ENCODE measurements around the gene IL1A. TPM values are rescaled to one million over a fixed set of nuclear protein-coding genes. Genes with fewer than 3 reads are reported as not detected.

IL1A gene
- total RNA-seq, 1 donor from 2014 or later, result 82.7 TPM

DNA sequence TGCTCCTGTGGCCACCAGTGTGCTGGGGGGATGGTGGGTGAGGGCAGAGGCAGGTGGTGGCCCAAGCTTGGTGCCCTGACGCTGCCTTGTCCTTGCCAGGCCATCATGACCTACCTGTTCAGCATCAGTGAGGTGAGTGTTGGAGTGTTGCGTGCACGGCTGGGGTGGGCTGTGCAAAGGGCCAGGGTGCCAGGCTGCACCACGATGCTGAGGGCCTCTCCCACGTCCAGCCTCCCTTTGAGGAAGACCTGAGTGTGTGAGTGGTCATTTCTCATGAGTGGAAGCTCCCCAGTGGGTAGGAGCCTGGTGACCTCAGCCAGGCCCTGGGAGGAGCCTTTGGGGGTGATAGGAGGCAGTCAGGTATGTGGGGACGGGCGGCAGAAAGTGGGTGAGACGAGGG, 60.3 kb downstream of the IL1A start:
- Histone ChIP-seq H3K4me3 (ENCODE audit: low read depth, low read length) (no peak overlapping the region), H3K36me3 (ENCODE audit: control insufficient read depth, insufficient read depth, low read length) (no peaks in the 10 kb centered on the region), H3K27me3 (ENCODE audit: control insufficient read depth, insufficient read depth, low read length) (no peaks in the 10 kb centered on the region)
- FAIRE-seq (no peak), DNase-seq (ENCODE audit: low read depth) (no peak)
- TF ChIP-seq, protein P1, sequence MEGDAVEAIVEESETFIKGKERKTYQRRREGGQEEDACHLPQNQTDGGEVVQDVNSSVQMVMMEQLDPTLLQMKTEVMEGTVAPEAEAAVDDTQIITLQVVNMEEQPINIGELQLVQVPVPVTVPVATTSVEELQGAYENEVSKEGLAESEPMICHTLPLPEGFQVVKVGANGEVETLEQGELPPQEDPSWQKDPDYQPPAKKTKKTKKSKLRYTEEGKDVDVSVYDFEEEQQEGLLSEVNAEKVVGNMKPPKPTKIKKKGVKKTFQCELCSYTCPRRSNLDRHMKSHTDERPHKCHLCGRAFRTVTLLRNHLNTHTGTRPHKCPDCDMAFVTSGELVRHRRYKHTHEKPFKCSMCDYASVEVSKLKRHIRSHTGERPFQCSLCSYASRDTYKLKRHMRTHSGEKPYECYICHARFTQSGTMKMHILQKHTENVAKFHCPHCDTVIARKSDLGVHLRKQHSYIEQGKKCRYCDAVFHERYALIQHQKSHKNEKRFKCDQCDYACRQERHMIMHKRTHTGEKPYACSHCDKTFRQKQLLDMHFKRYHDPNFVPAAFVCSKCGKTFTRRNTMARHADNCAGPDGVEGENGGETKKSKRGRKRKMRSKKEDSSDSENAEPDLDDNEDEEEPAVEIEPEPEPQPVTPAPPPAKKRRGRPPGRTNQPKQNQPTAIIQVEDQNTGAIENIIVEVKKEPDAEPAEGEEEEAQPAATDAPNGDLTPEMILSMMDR (IDR thresholded peaks at IDR 0.05; ENCODE audit: insufficient read depth, low read length, severe bottlenecking), result no peak

Other genes starting within 250 kb of the IL1A start
- 25.7 and 40.8 TPM in 2 replicates for gene POLR1B, start 242.0 kb downstream of the IL1A start, total RNA-seq
- gene CHCHD5, start 199.9 kb downstream of the IL1A start, total RNA-seq, result 10.3 and 20.2 TPM in 2 replicates
- gene SLC20A1, start 138.6 kb downstream of the IL1A start, total RNA-seq, result 47.7 and 63.4 TPM in 2 replicates
- gene NT5DC4, start 63.5 kb downstream of the IL1A start, total RNA-seq, result not detected in 2 replicates
- gene CKAP2L, start 19.9 kb downstream of the IL1A start, total RNA-seq, result 0.13 and 0.26 TPM in 2 replicates
- 22.6 and 41.0 TPM in 2 replicates for gene IL1B, start 52.3 kb upstream of the IL1A start, total RNA-seq
- not detected in 2 replicates for gene IL37, start 126.7 kb upstream of the IL1A start, total RNA-seq
- gene IL36G, start 193.5 kb upstream of the IL1A start, total RNA-seq, result 0.51 TPM in 1 of 2 replicates, not detected in the other
- gene IL36A, start 221.0 kb upstream of the IL1A start, total RNA-seq, result 6.3 and 11.5 TPM in 2 replicates

Data from bronchial epithelial cell (primary cell).